Stomach (tissue), 9 donors: ENCODE results near the gene MMD2. TPM values are rescaled to one million over a fixed set of nuclear protein-coding genes. Genes with fewer than 3 reads are reported as not detected.

Experiments used
- DNase-seq, 2 donors: peaks; one replicate each; pipeline versions ENCODE4 v3.0.0 to v3.0.0-alpha.2; 2013 to 2019
- H3K27ac ChIP-seq, 5 donors: fragments of 200-600 bp in 4 of 5; sonication (generic) in 4 of 5; one replicate each; pipeline ENCODE4 v1.5.1; 2013 to 2019; ENCODE audit warnings: mild to moderate bottlenecking in 1 of 5, moderate library complexity in 1 of 5
- H3K27me3 ChIP-seq, 3 donors: fragments of 200-600 bp; sonication (generic); one replicate each; pipeline ENCODE4 v1.5.1; 2017 to 2019; ENCODE audit warnings: mixed run types in 1 of 3
- H3K36me3 ChIP-seq, 4 donors: fragments of 200-600 bp; sonication (generic); 1 replicate in 3 of 4; 2 replicates in 1 of 4; pipeline ENCODE4 v1.5.1; 2016 to 2019
- H3K4me1 ChIP-seq, 4 donors: fragments of 200-600 bp; sonication (generic); one replicate each; pipeline ENCODE4 v1.5.1; 2016 to 2019
- H3K4me3 ChIP-seq, 4 donors: fragments of 200-600 bp; sonication (generic) in 3 of 4; one replicate each; pipeline ENCODE4 v1.5.1; 2016 to 2019; ENCODE audit warnings: mild to moderate bottlenecking in 1 of 4
- H3K9me3 ChIP-seq, 4 donors: fragments of 200-600 bp; sonication (generic); one replicate each; pipeline ENCODE4 v1.5.1; 2016 to 2019
- EP300 ChIP-seq: sonication (generic); formaldehyde crosslinking; IDR thresholded peaks from one replicate; pipeline ENCODE4 v1.6.1; 2017; ENCODE audit warnings: antibody characterized with exemption
- POLR2A ChIP-seq, 4 donors: fragments of 450-650 bp; IDR thresholded peaks; one replicate each; pipeline ENCODE4 v1.6.1; 2016; ENCODE audit warnings: antibody characterized with exemption in 4 of 4, control low read depth in 2 of 4, mild to moderate bottlenecking in 1 of 4, moderate library complexity in 1 of 4
- POLR2AphosphoS5 ChIP-seq, 3 donors: sonication (generic); formaldehyde crosslinking; IDR thresholded peaks; one replicate each; pipeline ENCODE4 v1.6.1; 2016; ENCODE audit warnings: antibody characterized with exemption in 3 of 3
- WGBS, 5 donors: extraction: QIAGEN DNeasy Blood & Tissue Kit in 3 of 5; methylation state at CpG; one replicate each; pipeline versions ENCODE4 v1.1.5 to v1.1.7; 2013 to 2018; 5-methylcytosine and 5-hydroxymethylcytosine counted together
- intact Hi-C: fragments of 100-400 bp; cut with DNase I; formaldehyde crosslinking; loops from one replicate; pipeline ENCODE4 v1.15.1; 2023; ENCODE audit warnings: low total_unique reads
- polyA plus RNA-seq, 3 donors: library from polyadenylated mRNA; stranded (reverse); fragments of 200-250 nt; gene quantifications; one replicate each; pipeline ENCODE4 v1.2.3, GENCODE V29; 2013
- total RNA-seq, 5 donors: library from RNA; depleted of rRNA; stranded (reverse); fragments of >200 nt; gene quantifications; one replicate each; pipeline versions ENCODE4 v1.1.0 to v1.2.3, GENCODE V29; 2014 to 2016
- TF ChIP-seq, protein P1 (sequence below), 7 experiments: fragments of 450-650 bp in 4 of 7; fragments of 200-600 bp in 3 of 7; sonication (generic) in 3 of 7; IDR thresholded peaks; one replicate each; pipeline ENCODE4 v1.5.1; 2016 to 2019; ENCODE audit warnings: antibody characterized with exemption in 7 of 7, control low read depth in 2 of 7, mild to moderate bottlenecking in 1 of 7
- donor health status: healthy with polysubstance abuse.
- donor health status: Bipolar disorder and iron deficiency.
- donor health status: healthy.

Gene MMD2
- total and polyA plus RNA-seq, 8 donors = not detected

DNA sequence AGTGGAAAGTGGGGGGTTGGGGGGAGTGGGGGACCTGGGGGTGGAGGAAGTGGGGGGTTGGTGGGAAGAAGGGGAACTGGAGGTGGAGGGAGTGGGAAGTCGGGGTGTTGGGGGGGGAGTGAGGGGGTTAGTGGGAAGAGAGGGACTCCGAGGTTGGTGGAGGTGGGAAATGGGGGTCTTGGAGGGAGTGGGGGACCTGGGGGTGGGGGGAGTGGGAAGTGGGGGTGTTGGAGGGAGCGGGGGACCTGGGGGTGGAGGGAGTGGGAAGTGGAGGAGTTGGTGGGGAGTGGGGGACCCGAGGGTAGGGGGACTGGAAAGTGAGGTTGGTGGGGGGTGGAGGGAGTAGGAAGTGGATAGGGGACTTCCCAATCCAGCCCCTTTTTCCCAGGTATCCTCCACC lies 906 bp upstream of the MMD2 start:
- no peak for DNase-seq
- peaks cover 5 to 97% (median 38%) of the 10 kb centered on the region in 3 donors for H3K27me3 ChIP-seq
- no peaks in the 10 kb centered on the region for H3K36me3 ChIP-seq
- TF ChIP-seq POLR2A (IDR thresholded peaks at IDR 0.05) = no peak
- TF ChIP-seq, protein P1, sequence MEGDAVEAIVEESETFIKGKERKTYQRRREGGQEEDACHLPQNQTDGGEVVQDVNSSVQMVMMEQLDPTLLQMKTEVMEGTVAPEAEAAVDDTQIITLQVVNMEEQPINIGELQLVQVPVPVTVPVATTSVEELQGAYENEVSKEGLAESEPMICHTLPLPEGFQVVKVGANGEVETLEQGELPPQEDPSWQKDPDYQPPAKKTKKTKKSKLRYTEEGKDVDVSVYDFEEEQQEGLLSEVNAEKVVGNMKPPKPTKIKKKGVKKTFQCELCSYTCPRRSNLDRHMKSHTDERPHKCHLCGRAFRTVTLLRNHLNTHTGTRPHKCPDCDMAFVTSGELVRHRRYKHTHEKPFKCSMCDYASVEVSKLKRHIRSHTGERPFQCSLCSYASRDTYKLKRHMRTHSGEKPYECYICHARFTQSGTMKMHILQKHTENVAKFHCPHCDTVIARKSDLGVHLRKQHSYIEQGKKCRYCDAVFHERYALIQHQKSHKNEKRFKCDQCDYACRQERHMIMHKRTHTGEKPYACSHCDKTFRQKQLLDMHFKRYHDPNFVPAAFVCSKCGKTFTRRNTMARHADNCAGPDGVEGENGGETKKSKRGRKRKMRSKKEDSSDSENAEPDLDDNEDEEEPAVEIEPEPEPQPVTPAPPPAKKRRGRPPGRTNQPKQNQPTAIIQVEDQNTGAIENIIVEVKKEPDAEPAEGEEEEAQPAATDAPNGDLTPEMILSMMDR (IDR thresholded peaks at IDR 0.05) = no peak
- TF ChIP-seq EP300 = no peak
- no peak for TF ChIP-seq POLR2AphosphoS5 (IDR thresholded peaks at IDR 0.05)
- H3K9me3 ChIP-seq = no peaks in the 10 kb centered on the region
- intact Hi-C loops = no loop called here
- H3K27ac ChIP-seq = no peak overlapping the region
- H3K4me3 ChIP-seq = no peak overlapping the region
- 45 to 66% (median 55%) methylated on average over 2 to 3 of the region's 4 CpGs; no CpG with 5 or more reads in 1 of the 5 donors for WGBS, 5 donors
- peaks cover 11 to 15% (median 13%) of the 10 kb centered on the region in 4 donors for H3K4me1 ChIP-seq

DNA sequence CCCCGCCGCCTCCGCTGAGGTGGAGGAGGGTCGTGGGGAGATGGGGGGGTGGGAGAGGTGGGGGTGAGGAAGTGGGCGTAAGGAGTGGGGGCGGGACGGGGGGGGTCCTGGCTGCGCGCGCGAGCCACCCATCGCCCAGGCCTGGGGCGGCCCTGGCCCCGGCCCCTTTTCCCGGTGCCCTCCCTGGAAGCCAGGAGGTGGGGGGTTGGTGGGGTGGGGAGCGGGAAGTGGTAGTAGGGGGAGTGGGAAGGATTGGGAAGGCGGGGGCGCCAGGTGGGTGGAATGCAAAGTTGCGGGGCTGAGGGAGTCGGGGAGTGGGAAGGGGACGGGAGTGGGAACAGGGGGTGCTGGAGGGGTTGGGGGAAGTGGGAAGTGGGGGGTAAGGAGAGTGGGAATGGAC lies 319 bp upstream of the MMD2 start:
- no peak for TF ChIP-seq POLR2AphosphoS5 (IDR thresholded peaks at IDR 0.05)
- TF ChIP-seq EP300 = no peak
- no peak for TF ChIP-seq POLR2A (IDR thresholded peaks at IDR 0.05)
- TF ChIP-seq, protein P1 (IDR thresholded peaks at IDR 0.05) = no peak
- Histone ChIP-seq H3K27me3 (peaks cover 5 to 96% (median 38%) of the 10 kb centered on the region in 3 donors), H3K4me1 (peaks cover 11 to 15% (median 13%) of the 10 kb centered on the region in 4 donors), H3K27ac (no peak overlapping the region), H3K4me3 (peak overlapping the region; percentile 43 to 56 (median 47)), H3K9me3 (no peaks in the 10 kb centered on the region), H3K36me3 (no peaks in the 10 kb centered on the region)
- 0 to 15% (median 3%) methylated on average over 3 to 20 of the region's 21 CpGs for WGBS, 5 donors
- no peak for DNase-seq
- intact Hi-C loops = no loop called here

DNA sequence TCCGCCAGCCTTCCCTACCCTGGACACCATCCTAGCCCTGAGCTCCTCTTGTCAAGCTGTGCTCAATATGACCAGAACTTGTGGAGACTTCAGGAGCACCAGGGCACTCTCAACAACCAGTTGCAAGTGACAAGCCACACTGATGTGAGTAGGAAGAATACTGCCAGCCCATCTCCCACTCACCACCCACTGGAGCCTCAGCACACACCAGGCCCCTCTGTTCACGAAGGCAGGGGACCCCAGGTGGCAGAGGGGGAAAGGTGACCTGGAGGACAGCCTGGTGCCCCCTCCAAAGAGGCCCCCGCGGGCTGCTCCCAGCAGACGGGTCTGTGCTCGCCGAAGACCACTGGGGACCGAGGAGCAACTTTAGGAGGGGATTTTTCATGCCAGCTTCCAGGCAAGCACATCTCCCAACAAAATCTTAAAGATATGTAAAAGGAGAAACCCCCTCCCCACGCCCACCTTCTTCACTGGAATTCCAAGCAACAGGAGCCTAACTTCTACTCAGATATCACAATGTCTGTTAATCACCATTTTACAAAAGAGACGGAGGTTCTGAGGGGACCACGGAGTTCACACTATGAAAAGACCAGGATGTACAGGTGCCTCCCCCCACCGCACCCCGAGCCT lies 1.0 kb downstream of the MMD2 start:
- Histone ChIP-seq H3K4me1 (peaks cover 11 to 15% (median 13%) of the 10 kb centered on the region in 4 donors), H3K36me3 (no peaks in the 10 kb centered on the region), H3K27ac (no peak overlapping the region), H3K27me3 (peaks cover 5 to 95% (median 40%) of the 10 kb centered on the region in 3 donors), H3K9me3 (no peaks in the 10 kb centered on the region), H3K4me3 (no peak overlapping the region)
- TF ChIP-seq POLR2AphosphoS5 (IDR thresholded peaks at IDR 0.05) = no peak
- TF ChIP-seq POLR2A (IDR thresholded peaks at IDR 0.05) = no peak
- TF ChIP-seq, protein P1 (IDR thresholded peaks at IDR 0.05) = no peak
- TF ChIP-seq EP300 = no peak
- WGBS, 5 donors = 16 to 32% (median 21%) methylated on average over 11 to 13 of the region's 13 CpGs
- DNase-seq = no peak
- intact Hi-C loops = no loop called here

DNA sequence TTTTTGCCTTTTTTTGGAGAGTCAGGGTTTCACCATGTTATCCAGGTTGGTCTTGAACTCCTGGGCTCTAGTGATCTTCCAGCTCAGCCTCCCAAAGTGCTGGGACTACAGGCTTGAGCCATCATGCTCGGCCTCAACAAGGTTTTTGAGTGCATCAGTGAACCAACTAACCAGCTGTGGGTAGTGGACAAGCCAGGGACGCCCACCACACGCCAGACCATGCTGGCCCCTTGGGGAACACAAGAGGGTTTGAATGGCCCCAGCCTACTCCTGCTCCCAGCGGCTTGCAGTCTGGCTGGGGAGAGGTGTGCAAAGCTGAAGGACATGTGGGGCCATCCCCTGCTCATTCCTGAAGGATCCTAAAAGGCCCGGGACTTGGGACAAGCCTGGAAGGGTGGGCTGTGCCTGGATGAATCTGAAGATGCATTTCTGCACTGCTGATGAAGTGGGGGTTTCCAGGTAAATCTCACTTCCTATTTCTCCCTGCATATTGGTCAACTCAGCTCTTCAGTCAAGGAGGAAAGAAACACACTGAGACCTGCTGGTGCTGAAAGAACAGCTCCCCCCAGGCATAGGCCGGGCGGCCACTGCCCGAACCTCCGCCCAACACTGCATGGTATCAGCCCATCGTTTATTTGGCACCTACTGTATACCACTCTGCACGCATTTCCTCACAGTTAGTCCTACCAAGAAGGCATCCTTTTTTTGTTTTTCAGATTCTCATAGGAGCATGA lies 6.9 kb downstream of the MMD2 start:
- H3K27me3 ChIP-seq = peaks cover 0 to 93% (median 15%) of the 10 kb centered on the region in 3 donors
- H3K27ac ChIP-seq = no peak overlapping the region
- H3K36me3 ChIP-seq = no peaks in the 10 kb centered on the region
- peak in 1 of 2 donors; percentile 53 for DNase-seq
- H3K4me3 ChIP-seq = no peak overlapping the region
- intact Hi-C loops = no loop called here
- no peak for TF ChIP-seq POLR2A (IDR thresholded peaks at IDR 0.05)
- 37 to 48% (median 45%) methylated on average over 11 of the region's 11 CpGs for WGBS, 5 donors
- H3K4me1 ChIP-seq = no peaks in the 10 kb centered on the region
- H3K9me3 ChIP-seq = peaks cover 0 to 11% (median 8%) of the 10 kb centered on the region in 4 donors
